ENCODE data around the gene CCDC148.

Gene CCDC148

DNA sequence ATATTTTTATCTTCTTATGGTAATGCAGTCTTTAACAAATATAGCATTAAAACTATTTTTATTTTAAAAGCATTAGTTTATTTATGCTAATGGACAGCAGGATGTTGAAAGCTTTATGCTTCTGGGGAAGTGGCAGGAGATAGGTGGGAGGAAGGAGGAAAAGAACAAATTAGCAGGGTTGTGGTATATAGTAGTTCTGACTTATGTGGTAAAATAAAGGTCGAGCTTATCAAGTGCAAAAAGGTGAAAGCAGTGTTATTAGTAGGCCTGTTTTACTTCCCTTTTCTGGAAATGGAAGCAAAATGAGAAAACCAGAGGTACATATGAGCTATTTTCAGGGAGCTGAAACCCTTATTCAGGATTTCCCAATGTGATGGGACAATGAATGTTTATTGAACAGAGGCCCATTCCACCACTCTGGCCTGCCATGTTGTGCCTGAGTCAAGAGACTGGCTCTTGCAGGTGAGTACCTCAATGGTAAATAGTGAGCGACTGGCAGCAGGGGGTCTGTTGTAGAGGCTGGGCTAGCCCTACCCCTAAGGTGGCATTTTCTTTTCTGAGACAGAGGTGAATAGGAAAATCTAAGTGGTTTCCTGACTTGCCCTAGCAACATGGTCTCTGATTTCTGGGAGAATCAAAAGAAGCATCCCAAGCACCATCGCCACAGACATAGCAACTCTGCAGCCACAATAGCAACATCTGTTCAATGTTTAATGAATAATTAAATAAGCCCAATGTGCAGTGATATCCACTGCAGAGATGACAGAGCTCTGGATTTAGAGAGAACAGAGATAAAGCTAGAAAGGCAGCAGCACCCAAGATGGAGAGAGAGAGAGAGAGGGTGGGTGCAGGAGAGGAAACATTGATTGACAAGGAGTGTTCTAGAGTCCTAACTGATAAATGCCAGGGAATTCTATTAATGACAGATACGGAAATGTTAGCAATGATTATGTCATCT lies 235.2 kb downstream of the CCDC148 start:
- no peak for FAIRE-seq
- DNase-seq (ENCODE audit: low spot score): no peak

DNA sequence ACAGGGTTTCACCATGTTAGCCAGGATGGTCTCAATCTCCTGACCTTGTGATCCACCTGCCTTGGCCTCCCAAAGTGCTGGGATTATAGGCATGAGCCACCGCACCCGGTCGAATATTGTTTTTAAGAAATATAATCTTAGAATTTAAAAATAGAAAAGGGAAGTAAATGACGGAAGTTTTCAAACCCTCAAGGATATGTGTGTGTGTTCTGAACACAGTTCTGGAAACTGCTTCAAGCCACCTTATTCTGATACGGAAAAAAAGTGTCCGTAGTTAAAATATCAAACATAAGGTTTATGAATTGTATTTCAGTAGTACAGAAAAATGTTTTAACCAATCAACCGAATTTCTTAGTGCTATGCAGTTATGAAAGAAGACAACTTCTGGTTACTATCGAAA lies 239.0 kb downstream of the CCDC148 start:
- no peak for DNase-seq (ENCODE audit: low spot score)
- FAIRE-seq: no peak

DNA sequence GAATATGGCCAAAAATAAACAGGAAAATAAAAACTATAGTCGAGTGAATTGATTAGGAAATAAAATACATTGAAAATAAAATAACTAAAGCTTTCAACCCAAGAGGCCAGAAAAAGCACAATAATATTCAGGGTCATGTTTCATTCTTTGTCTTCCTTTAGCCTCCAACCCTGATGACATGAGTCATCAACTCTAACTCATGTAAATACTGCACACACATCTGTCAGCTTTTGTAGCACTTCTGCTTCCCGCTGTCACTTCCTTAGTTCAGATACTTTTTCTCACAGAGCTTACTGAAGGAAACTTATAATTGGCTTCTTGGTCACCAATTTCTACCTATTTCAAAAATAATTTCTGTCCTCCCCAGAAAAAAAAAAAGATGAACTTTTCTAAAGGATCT lies 242.1 kb downstream of the CCDC148 start:
- no peak for FAIRE-seq
- DNase-seq (ENCODE audit: low spot score): no peak

DNA sequence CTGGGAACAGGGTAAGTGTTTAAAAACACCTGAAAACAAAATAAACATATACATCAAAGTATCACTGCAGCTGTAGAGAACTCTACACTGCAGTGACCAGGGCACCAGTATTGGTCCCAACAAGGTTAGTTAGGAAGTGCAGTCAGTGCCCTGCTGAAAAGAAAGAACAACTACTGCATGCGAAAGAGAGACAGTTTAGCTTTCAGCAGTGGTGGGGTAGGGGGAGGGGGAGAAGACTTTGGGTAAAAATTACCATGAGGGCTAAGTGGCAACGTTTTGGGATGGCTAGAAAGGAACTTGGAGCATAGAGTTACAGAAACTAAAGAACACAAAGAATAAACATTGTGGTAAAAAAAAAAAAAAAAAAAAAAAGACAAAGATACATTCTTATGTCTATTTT lies 242.8 kb downstream of the CCDC148 start:
- DNase-seq (ENCODE audit: low spot score) (no peak), FAIRE-seq (no peak)

DNA sequence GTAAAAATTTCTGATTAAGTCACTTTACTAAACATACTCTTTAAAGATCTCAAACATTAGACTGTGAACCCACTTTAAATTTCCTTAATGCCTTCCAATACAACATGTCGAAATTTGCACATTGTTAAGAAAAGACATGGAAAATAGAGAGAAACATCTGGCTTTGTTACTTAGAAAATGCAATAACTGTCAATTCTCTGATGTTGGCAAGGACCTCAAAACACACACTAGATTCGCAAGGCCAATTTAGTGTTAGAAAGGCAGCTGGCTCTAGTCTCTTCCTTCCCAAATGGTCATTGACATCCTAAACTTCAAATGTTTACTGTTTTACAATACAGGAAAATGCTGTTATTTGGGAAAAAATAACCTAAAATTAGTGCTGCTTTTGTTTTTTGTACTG lies 244.3 kb downstream of the CCDC148 start:
- DNase-seq (ENCODE audit: low spot score) (no peak), FAIRE-seq (no peak)

DNA sequence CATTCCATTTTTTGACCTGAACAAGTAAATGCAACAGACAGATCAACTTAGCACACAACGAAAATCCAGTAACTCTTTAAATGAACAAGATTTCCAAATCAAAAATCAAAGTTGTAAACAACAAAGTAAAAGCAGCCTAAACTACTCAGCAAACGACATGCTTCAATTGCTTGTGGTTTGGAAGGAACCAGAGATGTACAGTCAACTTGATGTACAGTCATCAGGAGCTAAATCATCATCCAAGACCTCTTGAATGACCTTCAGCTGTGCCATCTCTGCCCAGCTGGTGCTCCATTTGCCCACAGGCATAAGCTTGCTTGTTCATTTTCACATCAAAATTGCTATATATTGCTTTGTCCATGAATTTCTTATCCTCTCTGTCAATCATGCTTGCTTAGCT lies 245.1 kb downstream of the CCDC148 start:
- DNase-seq (ENCODE audit: low spot score) (peak; percentile 13), FAIRE-seq (peak; percentile 48)

DNA sequence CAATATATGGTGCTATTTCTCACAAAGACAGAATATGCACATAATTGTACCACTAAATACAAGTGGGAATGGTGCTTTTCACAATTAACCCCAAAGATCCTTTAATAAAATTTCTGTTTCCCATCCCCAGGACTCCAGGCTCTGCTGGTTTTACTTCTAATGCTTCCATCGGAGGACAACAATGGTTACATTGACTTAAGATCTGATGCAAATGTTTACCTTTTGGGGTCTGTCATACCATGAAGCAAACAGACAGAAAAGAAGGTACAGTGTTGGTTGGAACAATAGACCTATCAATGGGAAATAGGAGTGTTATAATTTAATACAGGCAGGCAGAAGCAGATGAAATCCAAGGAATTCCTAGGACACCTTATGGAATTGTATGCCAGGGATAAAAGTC lies 249.2 kb downstream of the CCDC148 start:
- FAIRE-seq: no peak

DNA sequence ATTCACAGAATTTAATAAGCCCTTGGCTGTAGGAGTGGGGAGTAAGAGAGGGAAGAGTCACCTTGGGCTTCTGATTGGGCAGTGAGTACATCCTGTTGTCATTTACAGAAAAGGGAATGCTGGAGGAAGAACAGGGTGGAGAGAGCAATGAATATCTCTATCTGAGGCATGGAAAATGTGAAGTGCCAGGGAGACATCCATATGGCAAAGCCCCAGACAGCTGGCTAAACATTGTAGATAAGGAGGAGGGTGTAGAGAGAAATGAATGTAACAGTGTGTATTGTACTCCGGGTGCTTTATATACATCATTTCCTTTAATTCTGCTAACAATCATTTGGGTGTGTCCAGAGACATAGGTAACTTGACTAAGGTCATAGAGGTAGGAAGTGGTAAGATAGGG lies 251.3 kb downstream of the CCDC148 start:
- DNase-seq (ENCODE audit: low spot score): no peak
- no peak for FAIRE-seq

More for the DNA sequence above, 249.2 kb downstream of the CCDC148 start:
- DNase-seq (ENCODE audit: low spot score): no peak

DNA sequence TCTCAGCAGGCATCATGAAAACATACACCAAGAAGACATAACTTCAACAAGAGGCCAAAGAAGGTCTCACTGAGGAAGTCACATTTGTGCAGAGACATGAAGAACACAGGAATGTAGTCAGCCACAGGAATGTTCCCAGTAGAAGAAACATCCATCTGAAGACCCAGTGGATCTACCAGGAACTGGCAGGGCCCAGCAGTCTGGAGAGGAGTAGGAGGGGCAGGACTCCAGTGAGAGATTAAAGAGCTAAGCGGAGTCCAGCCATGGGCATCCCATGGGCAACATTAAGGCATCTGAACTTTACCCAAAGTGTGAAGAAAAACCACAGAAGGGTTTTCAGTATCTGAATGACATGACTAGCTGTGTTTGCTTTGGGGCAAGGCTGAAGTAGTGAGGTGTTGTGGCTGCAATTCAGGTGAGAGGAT lies 251.8 kb downstream of the CCDC148 start:
- FAIRE-seq (no peak), DNase-seq (ENCODE audit: low spot score) (no peak)

DNA sequence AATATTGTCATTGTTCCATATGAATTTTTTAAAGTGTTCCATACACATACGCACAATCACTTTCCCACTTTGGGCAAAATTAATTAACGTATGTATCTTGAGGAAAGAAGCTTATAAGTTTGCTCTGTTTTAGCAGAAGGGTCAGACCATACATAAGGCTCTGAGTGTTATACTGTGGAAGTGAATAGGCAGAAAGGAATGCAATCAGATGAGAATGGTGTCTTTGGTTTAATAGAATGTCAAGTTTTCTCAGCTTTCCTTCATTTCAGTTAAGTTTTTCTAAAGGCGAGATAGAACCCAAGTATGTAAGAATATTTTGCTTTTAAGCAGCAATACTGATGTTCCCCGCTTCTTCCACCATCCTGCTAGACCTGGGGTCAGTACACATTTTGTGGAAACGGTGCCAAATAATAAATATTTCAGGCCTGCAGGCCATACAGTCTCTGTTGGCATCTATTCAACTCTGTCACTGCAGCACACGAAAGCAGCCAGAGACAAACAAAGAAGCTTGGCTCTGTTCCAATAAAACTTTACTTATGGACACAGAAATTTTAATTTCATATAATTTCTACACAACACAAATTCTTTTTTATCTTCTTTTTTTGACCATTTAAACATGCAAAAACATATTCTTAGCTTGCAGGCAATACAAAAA lies 254.3 kb downstream of the CCDC148 start:
- no peak for FAIRE-seq
- no peak for DNase-seq (ENCODE audit: low spot score)

DNA sequence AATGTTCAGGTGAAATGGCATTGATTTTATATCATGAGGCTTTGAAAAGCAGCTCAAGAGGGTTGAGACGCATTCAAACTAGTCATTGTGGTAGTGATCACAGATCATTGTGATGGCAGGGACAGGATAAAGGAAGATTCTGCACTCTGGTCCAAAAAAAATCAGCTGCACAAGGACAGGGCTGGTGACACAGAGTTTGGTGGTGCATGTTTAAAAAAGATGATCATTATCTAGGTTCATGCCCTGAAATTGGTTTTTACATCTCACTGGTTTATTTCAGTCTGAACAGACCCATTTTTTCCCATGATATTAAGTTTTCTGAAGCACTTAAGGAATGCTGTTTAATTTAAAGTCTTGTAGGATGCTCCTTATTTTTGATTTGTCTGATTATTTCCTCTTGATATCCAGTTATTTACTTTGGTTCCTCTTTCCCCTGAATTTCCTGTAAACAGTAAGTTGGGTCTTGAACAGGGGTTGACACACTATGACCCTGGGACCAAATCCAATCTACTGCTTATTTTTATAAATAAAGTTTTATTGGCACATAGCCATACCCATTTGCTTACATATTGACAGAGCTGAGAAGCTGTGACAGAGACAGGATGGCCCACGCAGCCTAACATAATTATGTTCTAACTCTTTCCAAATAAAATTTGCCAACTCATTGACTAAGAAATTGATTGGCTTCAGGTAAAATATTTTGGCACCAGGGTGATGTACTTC lies 256.5 kb downstream of the CCDC148 start:
- DNase-seq (ENCODE audit: low spot score) (no peak), FAIRE-seq (no peak)

DNA sequence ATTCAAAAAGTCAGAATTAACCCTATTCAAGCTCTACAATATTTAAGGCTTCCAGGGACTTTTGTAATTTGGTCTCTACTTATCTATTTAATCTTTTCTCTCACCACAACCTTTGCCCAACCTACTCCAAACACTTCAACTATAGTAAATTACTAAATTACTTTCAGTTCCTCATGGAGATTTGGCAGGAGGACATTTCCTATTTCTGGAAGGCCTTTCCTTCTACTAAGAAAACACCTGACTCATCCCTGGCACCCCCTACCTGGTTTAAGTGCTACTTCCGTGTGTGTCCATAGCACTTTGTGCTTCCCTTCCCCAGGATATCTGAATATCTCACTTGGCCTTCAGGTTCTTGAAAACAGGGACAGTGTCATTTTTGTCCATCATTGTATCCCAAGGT lies 258.6 kb downstream of the CCDC148 start:
- FAIRE-seq (no peak), DNase-seq (ENCODE audit: low spot score) (no peak)

DNA sequence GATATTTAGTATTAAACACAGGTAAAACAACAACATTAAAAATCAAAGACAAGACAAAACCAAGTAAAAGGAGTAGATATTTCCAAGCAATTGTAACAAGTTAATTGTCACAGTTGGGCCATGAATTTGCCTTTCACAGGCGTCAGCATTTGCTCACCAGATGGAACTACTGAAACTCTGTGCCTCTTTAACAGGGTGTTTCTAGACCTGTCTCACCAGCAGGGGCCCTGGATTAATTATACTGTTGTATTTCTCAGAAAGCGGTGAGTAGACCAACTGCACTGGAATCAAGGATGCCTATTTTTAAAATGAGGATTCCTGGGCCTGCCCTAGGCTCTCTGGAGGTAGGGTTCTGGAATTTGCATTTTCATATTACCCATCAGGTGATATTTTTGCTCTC lies 262.3 kb downstream of the CCDC148 start:
- no peak for FAIRE-seq
- no peak for DNase-seq (ENCODE audit: low spot score)

DNA sequence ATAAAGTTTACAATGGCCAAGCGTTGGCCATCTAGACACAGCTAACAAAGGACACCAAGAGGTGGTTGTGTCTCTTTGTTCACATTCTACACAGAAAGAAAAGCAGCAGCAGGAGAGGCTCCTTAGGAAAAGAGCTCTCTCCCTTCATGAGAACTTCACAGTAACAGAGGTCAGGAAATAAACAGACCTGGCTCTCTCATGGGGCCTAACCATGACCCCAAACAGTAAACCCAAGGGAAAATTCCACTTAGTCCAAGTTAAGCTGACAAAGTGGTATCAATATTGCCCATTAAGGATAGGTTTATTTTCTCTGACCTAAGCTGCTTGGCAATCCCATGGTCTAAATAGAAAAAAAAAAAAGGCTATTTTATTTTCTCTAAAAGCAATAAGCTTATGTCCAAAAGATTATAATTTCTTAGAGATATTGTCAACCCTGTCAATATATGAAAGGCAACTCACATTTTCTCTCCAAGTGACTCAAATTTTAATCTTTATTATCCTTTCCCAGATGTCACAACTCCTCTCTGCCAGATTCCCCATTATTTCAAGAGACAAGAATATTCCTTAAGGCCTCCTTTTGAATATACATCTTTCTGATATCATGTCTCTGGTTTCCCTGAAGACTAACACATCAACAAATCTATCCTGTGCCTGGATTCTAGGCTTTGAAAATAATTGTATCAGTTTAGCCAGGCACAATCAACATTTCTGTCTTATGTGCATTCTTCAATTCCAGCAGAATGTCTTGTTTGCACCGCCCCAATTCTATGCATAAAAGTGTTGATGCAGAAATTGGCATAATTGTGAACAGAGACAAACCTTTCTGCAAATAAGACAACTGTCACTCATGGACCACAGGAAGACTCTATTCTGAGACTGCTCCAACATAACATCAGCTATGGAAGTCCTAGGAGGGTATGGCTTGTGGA lies 263.8 kb downstream of the CCDC148 start:
- DNase-seq (ENCODE audit: low spot score): no peak
- no peak for FAIRE-seq

DNA sequence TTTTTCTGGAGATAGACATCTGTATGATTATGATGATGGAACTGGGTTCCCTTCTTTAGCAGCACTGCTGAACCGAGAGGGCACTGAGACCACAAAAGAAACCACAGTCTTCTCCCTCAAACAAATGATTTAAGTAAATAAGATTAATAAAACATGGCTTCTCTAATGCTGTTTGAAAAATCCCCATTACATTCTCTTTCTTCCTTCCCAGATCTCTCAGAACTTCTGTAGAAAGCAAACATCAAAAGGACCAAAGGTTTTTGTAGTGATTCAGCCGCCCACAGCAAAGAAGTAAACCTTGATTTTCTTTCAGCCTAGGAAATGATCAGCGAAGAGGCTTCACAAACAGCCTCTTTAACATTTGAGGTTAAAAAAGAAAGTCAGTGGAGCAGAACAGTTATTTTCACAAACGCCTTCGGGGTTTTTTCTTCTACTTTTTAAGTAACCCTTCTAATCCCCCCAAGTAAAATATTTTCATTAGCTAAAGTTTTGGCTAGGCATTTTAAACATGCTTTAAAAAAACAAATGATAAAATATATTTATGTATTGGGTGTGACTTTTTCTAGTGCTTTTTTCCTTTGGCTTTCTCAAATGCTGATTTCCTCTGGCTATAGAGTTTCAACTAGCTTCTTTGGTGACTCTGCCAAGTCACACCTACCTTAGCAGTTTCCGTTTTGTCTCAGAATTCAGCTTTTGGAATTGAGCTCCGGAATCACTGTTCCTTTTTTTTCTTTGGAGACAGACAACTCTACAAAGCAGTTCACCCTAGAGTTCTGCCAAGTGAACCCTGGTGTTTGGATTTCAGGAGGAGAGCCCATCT lies 265.3 kb downstream of the CCDC148 start:
- FAIRE-seq: peak; percentile 69
- peak; percentile 17 for DNase-seq (ENCODE audit: low spot score)

DNA sequence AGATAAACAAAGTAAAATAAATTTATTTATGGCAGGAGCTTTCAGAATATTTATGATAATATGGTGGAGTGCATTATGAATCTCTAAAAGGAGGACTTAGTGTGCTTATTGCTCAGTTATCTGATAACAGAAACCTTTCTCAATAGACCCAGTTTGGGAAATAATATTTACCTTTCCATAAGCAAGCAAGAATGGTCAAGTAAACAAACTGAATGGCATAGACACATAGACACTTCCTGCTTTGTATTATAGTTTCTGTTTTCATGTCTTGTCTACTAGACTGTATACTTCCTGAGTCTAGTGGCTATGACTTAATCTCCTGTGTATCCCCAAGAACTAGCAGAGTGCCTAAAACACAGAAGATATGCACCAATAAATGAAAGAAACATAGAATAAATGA lies 267.0 kb downstream of the CCDC148 start:
- DNase-seq (ENCODE audit: low spot score): no peak
- FAIRE-seq: no peak

DNA sequence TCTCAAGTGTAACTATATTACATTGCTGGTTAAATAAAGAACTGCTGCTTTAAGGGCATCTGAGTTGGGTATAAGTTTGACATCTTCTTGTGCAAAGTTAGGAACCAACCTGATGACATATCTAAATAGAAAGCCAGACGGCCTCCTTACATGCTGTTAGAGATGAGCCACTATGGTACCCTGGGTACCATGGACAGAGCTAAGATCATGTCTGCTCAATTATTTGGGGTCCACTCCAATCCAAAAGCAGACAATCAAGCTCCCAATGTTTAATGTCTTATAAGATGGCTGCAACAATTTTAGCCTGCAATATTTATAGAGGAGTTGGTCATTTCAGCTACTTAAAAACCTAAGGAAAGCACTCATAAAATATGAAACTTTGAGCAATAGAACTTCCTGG lies 268.6 kb downstream of the CCDC148 start:
- no peak for DNase-seq (ENCODE audit: low spot score)
- no peak for FAIRE-seq

DNA sequence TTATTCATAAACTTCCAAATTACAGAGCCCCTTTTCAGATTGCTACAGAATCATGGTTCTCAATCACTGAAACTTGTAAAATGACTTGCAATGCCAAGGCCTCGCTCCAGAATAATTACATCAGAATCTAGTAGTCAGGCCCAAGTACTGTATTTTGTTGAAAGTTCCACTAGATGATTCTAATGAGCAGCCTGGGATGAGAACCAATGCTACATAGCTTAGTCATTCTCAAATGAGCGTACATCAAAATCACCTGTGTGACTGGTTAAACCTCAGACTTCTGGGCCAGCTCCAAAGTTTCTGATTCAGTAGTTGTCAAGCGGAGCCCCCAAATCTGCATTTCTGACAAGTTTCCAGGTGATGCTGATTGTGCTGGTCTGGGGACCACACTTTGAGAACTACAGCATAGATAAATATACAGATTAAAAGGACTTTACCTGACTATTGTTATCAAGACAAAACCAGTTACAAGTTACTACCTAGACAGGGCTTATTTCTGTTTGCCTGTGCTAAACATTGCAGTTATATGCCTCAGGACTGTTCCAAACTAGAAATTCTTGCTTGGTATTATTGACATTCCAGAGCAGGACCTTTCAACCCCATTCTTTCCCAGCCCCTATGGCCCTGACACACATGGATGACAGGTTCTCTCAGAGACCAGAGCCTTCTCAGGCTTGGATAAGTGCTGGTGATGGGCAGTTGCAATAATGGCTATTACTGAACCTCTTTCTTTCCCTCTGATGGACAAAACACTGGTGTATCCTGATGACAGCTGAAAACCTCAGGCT lies 271.8 kb downstream of the CCDC148 start:
- DNase-seq (ENCODE audit: low spot score): no peak
- FAIRE-seq: no peak

DNA sequence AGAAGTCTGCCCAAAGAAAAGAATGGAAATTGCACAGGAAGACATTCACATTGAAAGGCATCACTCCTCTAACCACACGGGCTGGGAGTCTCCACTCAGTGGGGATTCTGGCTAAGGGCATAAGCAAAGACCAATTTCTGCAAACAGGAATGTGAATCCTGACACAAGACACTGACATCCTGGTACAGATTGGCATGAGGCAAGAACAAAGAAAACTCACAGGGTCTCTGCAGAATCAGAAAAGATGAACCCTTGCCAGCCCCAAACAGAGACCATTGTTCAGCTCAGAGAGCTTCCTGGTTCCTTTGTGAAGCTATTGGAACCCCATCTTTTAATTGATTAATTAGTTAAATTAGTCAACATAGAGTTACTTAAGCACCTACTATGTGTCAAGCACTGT lies 272.6 kb downstream of the CCDC148 start:
- FAIRE-seq (no peak), DNase-seq (ENCODE audit: low spot score) (no peak)

All from RCC 7860 (cell line).